Measurements from ENCODE around the gene SH2D4B.

- TF ChIP-seq YY1 (IDR thresholded peaks at IDR 0.05; ENCODE audit: insufficient read depth, insufficient read length), result no peak
- no peak for TF ChIP-seq ZNF274 (IDR thresholded peaks at IDR 0.05; ENCODE audit: low read depth, low read length)
- TF ChIP-seq SUZ12 (IDR thresholded peaks at IDR 0.05; ENCODE audit: extremely low read depth, insufficient read depth, insufficient read length), result no peak
These were observed 7.7 kb downstream of the SH2D4B start for GRCh38 chr10:80545258-80545881.
